ENCODE measurements around the gene TAF6L. TPM values are rescaled to one million over a fixed set of nuclear protein-coding genes. Genes with fewer than 3 reads are reported as not detected.
A peak's percentile ranks its signal among the peaks of the same experiment; 100 is the strongest.

Gene TAF6L
- total and polyA plus RNA-seq, 9 of the 15 experiments (the other 6 are each of a cell fraction or from before 2014, with no cell fraction given), result 0.04 to 45.5 (median 20.8) TPM

DNA sequence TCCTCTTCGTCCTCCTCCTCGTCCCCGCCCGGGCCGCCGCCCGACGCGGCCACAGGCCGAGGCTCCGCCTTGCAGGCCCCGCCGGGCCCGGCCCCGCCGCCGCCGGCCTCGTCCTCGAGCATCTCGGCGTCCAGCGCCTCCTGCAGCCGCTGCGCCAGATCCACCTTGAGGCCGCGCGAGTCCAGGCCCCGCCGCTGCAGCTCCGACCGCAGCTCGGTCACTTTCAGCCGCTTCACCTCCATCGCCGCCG is 44.4 kb upstream of the TAF6L start (continued):
- TF ChIP-seq, protein P1, sequence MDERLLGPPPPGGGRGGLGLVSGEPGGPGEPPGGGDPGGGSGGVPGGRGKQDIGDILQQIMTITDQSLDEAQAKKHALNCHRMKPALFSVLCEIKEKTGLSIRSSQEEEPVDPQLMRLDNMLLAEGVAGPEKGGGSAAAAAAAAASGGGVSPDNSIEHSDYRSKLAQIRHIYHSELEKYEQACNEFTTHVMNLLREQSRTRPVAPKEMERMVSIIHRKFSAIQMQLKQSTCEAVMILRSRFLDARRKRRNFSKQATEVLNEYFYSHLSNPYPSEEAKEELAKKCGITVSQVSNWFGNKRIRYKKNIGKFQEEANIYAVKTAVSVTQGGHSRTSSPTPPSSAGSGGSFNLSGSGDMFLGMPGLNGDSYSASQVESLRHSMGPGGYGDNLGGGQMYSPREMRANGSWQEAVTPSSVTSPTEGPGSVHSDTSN (CRISPR knock-in tag; IDR thresholded peaks at IDR 0.05; ENCODE audit: low read depth), result no peak
- TF ChIP-seq, protein P1 (tag; conservative IDR thresholded peaks at IDR 0.05; ENCODE audit: low read depth), result no peak
- TF ChIP-seq SIN3A (IDR thresholded peaks at IDR 0.05; ENCODE audit: borderline replicate concordance in 2 of 2, control insufficient read depth in 1 of 2, low read depth in 2 of 2, low read length in 2 of 2) (peak in 1 of 2 experiments; percentile 67; a peak in 2 of 4 replicates), PTBP1 (IDR thresholded peaks at IDR 0.05; ENCODE audit: low read depth, low read length) (no peak), ZBED1 (IDR thresholded peaks at IDR 0.05) (no peak), SRSF3 (IDR thresholded peaks at IDR 0.05; ENCODE audit: insufficient read depth, low read length) (no peak), ZNF766 (CRISPR knock-in tag; conservative IDR thresholded peaks at IDR 0.05) (no peak), RHOXF2B (CRISPR knock-in tag; conservative IDR thresholded peaks at IDR 0.05) (no peak), RBBP5 (IDR thresholded peaks at IDR 0.05; ENCODE audit: borderline replicate concordance, insufficient read depth, low read length, poor library complexity, severe bottlenecking) (peak; percentile 95), ZZZ3 (IDR thresholded peaks at IDR 0.05) (no peak), ZNF263 (CRISPR knock-in tag; IDR thresholded peaks at IDR 0.05; ENCODE audit: borderline replicate concordance) (peak; percentile 11; the same call in 1 of the 2 replicates), ATF7 (IDR thresholded peaks at IDR 0.05) (no peak), ZBTB1 (CRISPR knock-in tag; IDR thresholded peaks at IDR 0.05; ENCODE audit: borderline replicate concordance, low read depth) (peak; percentile 83; the same call in 1 of the 2 replicates)
- TF ChIP-seq, protein P2, sequence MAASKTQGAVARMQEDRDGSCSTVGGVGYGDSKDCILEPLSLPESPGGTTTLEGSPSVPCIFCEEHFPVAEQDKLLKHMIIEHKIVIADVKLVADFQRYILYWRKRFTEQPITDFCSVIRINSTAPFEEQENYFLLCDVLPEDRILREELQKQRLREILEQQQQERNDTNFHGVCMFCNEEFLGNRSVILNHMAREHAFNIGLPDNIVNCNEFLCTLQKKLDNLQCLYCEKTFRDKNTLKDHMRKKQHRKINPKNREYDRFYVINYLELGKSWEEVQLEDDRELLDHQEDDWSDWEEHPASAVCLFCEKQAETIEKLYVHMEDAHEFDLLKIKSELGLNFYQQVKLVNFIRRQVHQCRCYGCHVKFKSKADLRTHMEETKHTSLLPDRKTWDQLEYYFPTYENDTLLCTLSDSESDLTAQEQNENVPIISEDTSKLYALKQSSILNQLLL (CRISPR knock-in tag; IDR thresholded peaks at IDR 0.05; ENCODE audit: borderline replicate concordance), result no peak
